Transverse colon (tissue), 4 donors: Measurements from ENCODE around the gene PCP4L1.

Experiments
- CTCF ChIP-seq, 5 experiments: fragments of 200-600 bp in 3 of 5; fragments of 450-650 bp in 2 of 5; sonication (generic) in 3 of 5; IDR thresholded peaks; 1 replicate in 2 of 5; 2 replicates in 3 of 5; pipeline ENCODE4 v1.5.1; 2016 to 2017; ENCODE audit warnings: antibody characterized with exemption in 5 of 5, inconsistent platforms in 3 of 5, mild to moderate bottlenecking in 2 of 5, moderate library complexity in 1 of 5
- EP300 ChIP-seq: sonication (generic); formaldehyde crosslinking; IDR thresholded peaks from one replicate; pipeline ENCODE4 v1.6.1; 2017; ENCODE audit warnings: antibody characterized with exemption, low read depth
- POLR2A ChIP-seq: fragments of 450-650 bp; IDR thresholded peaks from one replicate; pipeline ENCODE4 v1.6.1; 2016; ENCODE audit warnings: antibody characterized with exemption, mild to moderate bottlenecking, moderate library complexity
- POLR2AphosphoS5 ChIP-seq, 3 donors: sonication (generic); formaldehyde crosslinking; IDR thresholded peaks; one replicate each; pipeline ENCODE4 v1.6.1; 2016; ENCODE audit warnings: antibody characterized with exemption in 3 of 3

- TF ChIP-seq CTCF (IDR thresholded peaks at IDR 0.05): no peak
- no peak for TF ChIP-seq POLR2AphosphoS5 (IDR thresholded peaks at IDR 0.05)
- no peak for TF ChIP-seq POLR2A
- TF ChIP-seq EP300: no peak
Measured at GRCh38 chr1:161300478-161300877, 41.9 kb downstream of the PCP4L1 start.
